ENCODE measurements around the gene EGF.

DNA sequence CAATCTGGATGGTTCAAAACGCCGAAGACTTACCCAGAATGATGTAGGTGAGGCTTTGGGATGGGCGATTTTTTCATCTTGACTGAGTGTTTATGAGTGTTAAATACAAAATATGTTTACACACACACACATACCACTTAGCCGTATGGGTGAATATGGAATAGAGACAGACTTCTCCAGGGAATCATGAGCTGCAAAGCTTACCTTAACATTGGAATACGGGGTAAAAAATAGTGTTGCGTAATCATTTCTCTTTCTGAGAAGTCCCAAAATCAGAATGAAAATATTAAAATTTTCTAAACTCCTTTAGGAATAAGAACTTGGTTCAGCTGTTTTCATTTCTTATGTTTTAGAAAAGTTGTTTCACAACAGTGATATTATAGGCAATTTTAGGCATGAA, 63.5 kb downstream of the EGF start:
- TF ChIP-seq, protein P1, sequence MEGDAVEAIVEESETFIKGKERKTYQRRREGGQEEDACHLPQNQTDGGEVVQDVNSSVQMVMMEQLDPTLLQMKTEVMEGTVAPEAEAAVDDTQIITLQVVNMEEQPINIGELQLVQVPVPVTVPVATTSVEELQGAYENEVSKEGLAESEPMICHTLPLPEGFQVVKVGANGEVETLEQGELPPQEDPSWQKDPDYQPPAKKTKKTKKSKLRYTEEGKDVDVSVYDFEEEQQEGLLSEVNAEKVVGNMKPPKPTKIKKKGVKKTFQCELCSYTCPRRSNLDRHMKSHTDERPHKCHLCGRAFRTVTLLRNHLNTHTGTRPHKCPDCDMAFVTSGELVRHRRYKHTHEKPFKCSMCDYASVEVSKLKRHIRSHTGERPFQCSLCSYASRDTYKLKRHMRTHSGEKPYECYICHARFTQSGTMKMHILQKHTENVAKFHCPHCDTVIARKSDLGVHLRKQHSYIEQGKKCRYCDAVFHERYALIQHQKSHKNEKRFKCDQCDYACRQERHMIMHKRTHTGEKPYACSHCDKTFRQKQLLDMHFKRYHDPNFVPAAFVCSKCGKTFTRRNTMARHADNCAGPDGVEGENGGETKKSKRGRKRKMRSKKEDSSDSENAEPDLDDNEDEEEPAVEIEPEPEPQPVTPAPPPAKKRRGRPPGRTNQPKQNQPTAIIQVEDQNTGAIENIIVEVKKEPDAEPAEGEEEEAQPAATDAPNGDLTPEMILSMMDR (IDR thresholded peaks at IDR 0.05) = no peak
- no peak for TF ChIP-seq EZH2phosphoT487 (IDR thresholded peaks at IDR 0.05)

Data from neural progenitor cell (in vitro differentiated cells).